ENCODE results near the gene P2RX1.

Gene P2RX1

DNA sequence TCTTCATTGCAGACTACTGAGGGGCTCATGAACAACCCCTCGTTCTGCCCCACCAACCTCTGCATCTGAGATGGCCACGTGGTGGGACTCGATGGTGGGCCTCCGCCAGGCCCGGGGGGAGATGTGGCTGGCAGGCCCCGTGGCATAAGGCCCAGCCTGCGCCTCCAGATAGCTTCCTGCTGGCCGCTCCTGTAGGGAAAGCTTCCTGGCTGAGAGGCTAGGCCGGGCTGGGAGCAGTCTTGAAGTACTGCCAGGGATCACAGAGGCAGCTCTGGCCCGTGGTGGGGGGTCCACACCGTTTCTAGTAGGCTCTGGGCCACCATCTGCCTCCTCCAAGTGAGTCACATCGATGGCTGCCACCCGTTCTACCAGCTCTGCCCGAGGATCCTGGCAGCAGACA, 31.0 kb downstream of the P2RX1 start:
- H3K4me3 ChIP-seq (ENCODE audit: control insufficient read depth, low read depth, low read length) = no peak overlapping the region
- no peak for DNase-seq (ENCODE audit: low read depth)
- TF ChIP-seq, protein P1, sequence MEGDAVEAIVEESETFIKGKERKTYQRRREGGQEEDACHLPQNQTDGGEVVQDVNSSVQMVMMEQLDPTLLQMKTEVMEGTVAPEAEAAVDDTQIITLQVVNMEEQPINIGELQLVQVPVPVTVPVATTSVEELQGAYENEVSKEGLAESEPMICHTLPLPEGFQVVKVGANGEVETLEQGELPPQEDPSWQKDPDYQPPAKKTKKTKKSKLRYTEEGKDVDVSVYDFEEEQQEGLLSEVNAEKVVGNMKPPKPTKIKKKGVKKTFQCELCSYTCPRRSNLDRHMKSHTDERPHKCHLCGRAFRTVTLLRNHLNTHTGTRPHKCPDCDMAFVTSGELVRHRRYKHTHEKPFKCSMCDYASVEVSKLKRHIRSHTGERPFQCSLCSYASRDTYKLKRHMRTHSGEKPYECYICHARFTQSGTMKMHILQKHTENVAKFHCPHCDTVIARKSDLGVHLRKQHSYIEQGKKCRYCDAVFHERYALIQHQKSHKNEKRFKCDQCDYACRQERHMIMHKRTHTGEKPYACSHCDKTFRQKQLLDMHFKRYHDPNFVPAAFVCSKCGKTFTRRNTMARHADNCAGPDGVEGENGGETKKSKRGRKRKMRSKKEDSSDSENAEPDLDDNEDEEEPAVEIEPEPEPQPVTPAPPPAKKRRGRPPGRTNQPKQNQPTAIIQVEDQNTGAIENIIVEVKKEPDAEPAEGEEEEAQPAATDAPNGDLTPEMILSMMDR (conservative IDR thresholded peaks at IDR 0.05; ENCODE audit: control insufficient read depth, insufficient read depth, low read depth, low read length) = no peak

DNA sequence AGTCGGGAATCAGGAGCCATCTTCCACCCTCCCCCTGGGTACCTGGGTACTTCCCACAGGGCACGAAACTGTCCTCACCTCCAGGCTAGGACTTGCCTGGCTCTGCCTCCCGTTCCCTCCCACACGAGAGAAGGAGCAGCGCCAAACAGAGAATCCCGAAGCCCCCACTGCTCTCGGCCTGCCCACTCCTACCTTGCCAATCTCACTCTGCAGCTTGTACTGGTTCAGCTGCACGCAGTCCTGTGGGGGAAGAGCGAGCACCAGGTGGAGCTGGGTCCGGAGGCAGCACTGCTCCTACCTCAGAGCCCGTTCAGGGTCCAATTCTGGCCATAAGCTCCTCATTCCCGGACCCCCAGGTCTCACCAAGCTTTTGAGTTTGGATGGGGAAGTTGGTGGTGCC, 32.1 kb downstream of the P2RX1 start:
- TF ChIP-seq, protein P1 (conservative IDR thresholded peaks at IDR 0.05; ENCODE audit: control insufficient read depth, insufficient read depth, low read depth, low read length) = no peak
- no peak for DNase-seq (ENCODE audit: low read depth)
- no peak overlapping the region for H3K4me3 ChIP-seq (ENCODE audit: control insufficient read depth, low read depth, low read length)

- DNase-seq (ENCODE audit: low read depth) = no peak
- no peak overlapping the region for H3K4me3 ChIP-seq (ENCODE audit: control insufficient read depth, low read depth, low read length)
- TF ChIP-seq, protein P1 (conservative IDR thresholded peaks at IDR 0.05; ENCODE audit: control insufficient read depth, insufficient read depth, low read depth, low read length) = no peak
Measured at GRCh38 chr17:3882276-3882675, 34.0 kb downstream of the P2RX1 start.

DNA sequence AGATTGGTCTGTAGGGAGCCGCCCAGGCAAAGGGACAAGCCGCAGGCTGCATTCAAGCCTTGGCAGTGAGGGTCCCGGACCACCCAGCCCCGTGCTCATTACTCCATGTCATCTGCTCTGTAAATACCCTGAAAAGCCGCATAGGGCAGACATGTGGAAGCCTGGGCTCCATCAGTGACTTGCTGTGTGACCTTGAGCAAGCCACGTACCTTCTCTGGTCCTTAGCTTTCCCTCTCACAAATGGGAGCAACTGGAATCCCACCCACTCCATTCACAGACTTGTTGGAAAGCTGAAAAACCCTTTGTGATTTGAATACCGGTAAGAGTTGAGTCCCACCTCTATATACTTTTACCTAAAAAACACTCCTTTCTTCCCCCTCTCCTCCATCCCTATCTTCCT, 35.3 kb downstream of the P2RX1 start:
- H3K4me3 ChIP-seq (ENCODE audit: control insufficient read depth, low read depth, low read length) = no peak overlapping the region
- TF ChIP-seq, protein P1 (conservative IDR thresholded peaks at IDR 0.05; ENCODE audit: control insufficient read depth, insufficient read depth, low read depth, low read length) = no peak
- no peak for DNase-seq (ENCODE audit: low read depth)

GRCh38 chr17:3879591-3880417, 36.5 kb downstream of the P2RX1 start:
- no peak overlapping the region for H3K4me3 ChIP-seq (ENCODE audit: control insufficient read depth, low read depth, low read length)

DNA sequence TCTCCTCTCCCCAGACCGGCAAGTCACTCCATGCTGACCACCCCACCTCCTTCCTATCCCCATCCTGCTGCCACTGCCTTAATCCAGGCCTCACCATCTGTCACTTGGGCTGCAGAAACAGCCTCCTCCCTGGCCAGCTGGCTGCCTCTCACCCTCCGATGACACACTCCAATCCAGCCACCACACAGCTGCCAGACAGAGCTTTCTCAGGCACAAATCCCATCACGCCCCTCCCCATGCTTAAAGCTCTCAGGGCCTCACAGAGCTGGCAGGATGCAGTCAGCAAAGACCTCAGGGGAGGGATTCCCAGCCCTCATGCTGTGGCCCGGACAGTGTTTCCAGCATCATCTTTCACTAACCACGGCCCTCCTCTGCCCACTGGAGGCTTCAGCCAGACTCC, 37.1 kb downstream of the P2RX1 start:
- peak; percentile 74 for DNase-seq (ENCODE audit: low read depth)
- H3K4me3 ChIP-seq (ENCODE audit: control insufficient read depth, low read depth, low read length) = no peak overlapping the region
- TF ChIP-seq, protein P1 (conservative IDR thresholded peaks at IDR 0.05; ENCODE audit: control insufficient read depth, insufficient read depth, low read depth, low read length) = no peak

More at GRCh38 chr17:3879591-3880417, 36.5 kb downstream of the P2RX1 start:
- no peak for DNase-seq (ENCODE audit: low read depth)
- TF ChIP-seq, protein P1 (conservative IDR thresholded peaks at IDR 0.05; ENCODE audit: control insufficient read depth, insufficient read depth, low read depth, low read length) = no peak

Measured in fibroblast of mammary gland (primary cell).